Measurements from ENCODE around the gene CACNA2D3. TPM values are rescaled to one million over a fixed set of nuclear protein-coding genes. Genes with fewer than 3 reads are reported as not detected.

CACNA2D3 gene
- polyA plus RNA-seq, 1 donor (not counting 4 experiments of a cell fraction or from before 2014, with no cell fraction given): 0.08 TPM

GRCh38 chr3:54685213-54685612 is 562.9 kb downstream of the CACNA2D3 start:
- dilution Hi-C loops (cut with MboI; ENCODE audit: extremely low pct_ligation_motif_present, low sequenced_read_pairs): no loop called here
- TF ChIP-seq EZH2 (IDR thresholded peaks at IDR 0.05; ENCODE audit: low read length): no peak
- TF ChIP-seq, protein P1, sequence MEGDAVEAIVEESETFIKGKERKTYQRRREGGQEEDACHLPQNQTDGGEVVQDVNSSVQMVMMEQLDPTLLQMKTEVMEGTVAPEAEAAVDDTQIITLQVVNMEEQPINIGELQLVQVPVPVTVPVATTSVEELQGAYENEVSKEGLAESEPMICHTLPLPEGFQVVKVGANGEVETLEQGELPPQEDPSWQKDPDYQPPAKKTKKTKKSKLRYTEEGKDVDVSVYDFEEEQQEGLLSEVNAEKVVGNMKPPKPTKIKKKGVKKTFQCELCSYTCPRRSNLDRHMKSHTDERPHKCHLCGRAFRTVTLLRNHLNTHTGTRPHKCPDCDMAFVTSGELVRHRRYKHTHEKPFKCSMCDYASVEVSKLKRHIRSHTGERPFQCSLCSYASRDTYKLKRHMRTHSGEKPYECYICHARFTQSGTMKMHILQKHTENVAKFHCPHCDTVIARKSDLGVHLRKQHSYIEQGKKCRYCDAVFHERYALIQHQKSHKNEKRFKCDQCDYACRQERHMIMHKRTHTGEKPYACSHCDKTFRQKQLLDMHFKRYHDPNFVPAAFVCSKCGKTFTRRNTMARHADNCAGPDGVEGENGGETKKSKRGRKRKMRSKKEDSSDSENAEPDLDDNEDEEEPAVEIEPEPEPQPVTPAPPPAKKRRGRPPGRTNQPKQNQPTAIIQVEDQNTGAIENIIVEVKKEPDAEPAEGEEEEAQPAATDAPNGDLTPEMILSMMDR (optimal IDR thresholded peaks at IDR 0.05 in 1 of 3, IDR thresholded peaks at IDR 0.05 in 1 of 3, conservative IDR thresholded peaks at IDR 0.05 in 1 of 3; ENCODE audit: extremely low read depth in 1 of 3, insufficient read depth in 2 of 3, low read length in 3 of 3): no peak
- DNase-seq (ENCODE audit: low read depth, low spot score) (no peak), FAIRE-seq (no peak)
- Histone ChIP-seq H3K9ac (ENCODE audit: control insufficient read depth, extremely low read depth, insufficient read depth, low read length) (no peak overlapping the region), H3K36me3 (ENCODE audit: control insufficient read depth in 2 of 2, extremely low read depth in 1 of 2, insufficient read depth in 2 of 2, low read length in 2 of 2) (no peaks in the 10 kb centered on the region), H3K9me1 (ENCODE audit: control insufficient read depth, extremely low read depth, insufficient read depth, low read length) (no peaks in the 10 kb centered on the region), H3K4me3 (ENCODE audit: control insufficient read depth in 2 of 3, extremely low read depth in 1 of 3, insufficient read depth in 2 of 3, low read depth in 1 of 3, low read length in 3 of 3) (no peak overlapping the region), H3K79me2 (ENCODE audit: control insufficient read depth, insufficient read depth, low read length) (no peaks in the 10 kb centered on the region), H3K9me3 (ENCODE audit: control insufficient read depth, low read depth, low read length) (no peaks in the 10 kb centered on the region), H3K4me2 (ENCODE audit: control insufficient read depth, extremely low read depth, insufficient read depth, low read depth, low read length) (no peak overlapping the region), H3K4me1 (ENCODE audit: control insufficient read depth, extremely low read depth, insufficient read depth, low read length) (no peaks in the 10 kb centered on the region), H3K27ac (ENCODE audit: control insufficient read depth, insufficient read depth, low read length) (no peak overlapping the region), H2AFZ (ENCODE audit: control insufficient read depth, low read length) (no peak overlapping the region), H3K27me3 (ENCODE audit: control insufficient read depth, extremely low read depth, insufficient read depth, low read length) (no peaks in the 10 kb centered on the region), H4K20me1 (ENCODE audit: control insufficient read depth, extremely low read depth, insufficient read depth, low read length) (no peaks in the 10 kb centered on the region)

- H2AFZ ChIP-seq (ENCODE audit: control insufficient read depth, low read length): no peak overlapping the region
- H3K36me3 ChIP-seq (ENCODE audit: control insufficient read depth in 2 of 2, extremely low read depth in 1 of 2, insufficient read depth in 2 of 2, low read length in 2 of 2): no peaks in the 10 kb centered on the region
- no peaks in the 10 kb centered on the region for H4K20me1 ChIP-seq (ENCODE audit: control insufficient read depth, extremely low read depth, insufficient read depth, low read length)
- dilution Hi-C loops (cut with MboI; ENCODE audit: extremely low pct_ligation_motif_present, low sequenced_read_pairs): no loop called here
- no peaks in the 10 kb centered on the region for H3K27me3 ChIP-seq (ENCODE audit: control insufficient read depth, extremely low read depth, insufficient read depth, low read length)
- no peak overlapping the region for H3K9ac ChIP-seq (ENCODE audit: control insufficient read depth, extremely low read depth, insufficient read depth, low read length)
- DNase-seq (ENCODE audit: low read depth, low spot score): no peak
- no peak for FAIRE-seq
- H3K9me3 ChIP-seq (ENCODE audit: control insufficient read depth, low read depth, low read length): no peaks in the 10 kb centered on the region
- H3K4me3 ChIP-seq (ENCODE audit: control insufficient read depth in 2 of 3, extremely low read depth in 1 of 3, insufficient read depth in 2 of 3, low read depth in 1 of 3, low read length in 3 of 3): no peak overlapping the region
- no peaks in the 10 kb centered on the region for H3K4me1 ChIP-seq (ENCODE audit: control insufficient read depth, extremely low read depth, insufficient read depth, low read length)
- no peak for TF ChIP-seq EZH2 (IDR thresholded peaks at IDR 0.05; ENCODE audit: low read length)
- TF ChIP-seq, protein P1 (optimal IDR thresholded peaks at IDR 0.05 in 1 of 3, IDR thresholded peaks at IDR 0.05 in 1 of 3, conservative IDR thresholded peaks at IDR 0.05 in 1 of 3; ENCODE audit: extremely low read depth in 1 of 3, insufficient read depth in 2 of 3, low read length in 3 of 3): no peak
- no peak overlapping the region for H3K4me2 ChIP-seq (ENCODE audit: control insufficient read depth, extremely low read depth, insufficient read depth, low read depth, low read length)
- H3K79me2 ChIP-seq (ENCODE audit: control insufficient read depth, insufficient read depth, low read length): no peaks in the 10 kb centered on the region
- H3K27ac ChIP-seq (ENCODE audit: control insufficient read depth, insufficient read depth, low read length): no peak overlapping the region
- no peaks in the 10 kb centered on the region for H3K9me1 ChIP-seq (ENCODE audit: control insufficient read depth, extremely low read depth, insufficient read depth, low read length)
Observed at GRCh38 chr3:54691289-54691771, 569.0 kb downstream of the CACNA2D3 start.
